Vagina (tissue), 2 donors: ENCODE results near the gene PRUNE2.

Experiments used
- POLR2A ChIP-seq, 2 donors: fragments of 450-650 bp; IDR thresholded peaks; one replicate each; pipeline ENCODE4 v1.6.1; 2017; ENCODE audit warnings: antibody characterized with exemption in 2 of 2, mild to moderate bottlenecking in 2 of 2, moderate library complexity in 2 of 2
- TF ChIP-seq, protein P1 (sequence below), 3 experiments: fragments of 450-650 bp in 2 of 3; fragments of 200-600 bp in 1 of 3; sonication (generic) in 1 of 3; IDR thresholded peaks; one replicate each; pipeline ENCODE4 v1.5.1; 2017 to 2019; ENCODE audit warnings: antibody characterized with exemption in 3 of 3, mild to moderate bottlenecking in 2 of 3, moderate library complexity in 2 of 3

DNA sequence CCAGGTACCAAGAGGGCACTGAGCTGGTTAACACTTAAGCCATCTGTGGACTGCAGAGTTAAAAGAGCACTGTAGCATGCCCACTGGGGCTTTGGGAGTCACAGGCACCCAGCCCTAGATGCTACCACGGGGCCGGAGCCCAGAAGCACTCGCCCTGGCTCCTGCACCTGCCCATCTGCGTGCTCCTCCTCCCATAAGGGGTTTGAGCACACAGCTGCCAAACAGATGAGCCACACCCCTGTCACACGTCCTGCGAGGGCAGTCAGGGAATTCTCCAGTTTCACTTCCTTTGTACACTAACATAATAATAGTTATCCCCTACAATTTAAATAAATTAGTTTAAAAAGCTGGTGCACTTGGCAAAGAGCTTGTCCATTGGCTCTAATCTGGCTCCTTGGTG lies 146.2 kb downstream of the PRUNE2 start:
- TF ChIP-seq, protein P1, sequence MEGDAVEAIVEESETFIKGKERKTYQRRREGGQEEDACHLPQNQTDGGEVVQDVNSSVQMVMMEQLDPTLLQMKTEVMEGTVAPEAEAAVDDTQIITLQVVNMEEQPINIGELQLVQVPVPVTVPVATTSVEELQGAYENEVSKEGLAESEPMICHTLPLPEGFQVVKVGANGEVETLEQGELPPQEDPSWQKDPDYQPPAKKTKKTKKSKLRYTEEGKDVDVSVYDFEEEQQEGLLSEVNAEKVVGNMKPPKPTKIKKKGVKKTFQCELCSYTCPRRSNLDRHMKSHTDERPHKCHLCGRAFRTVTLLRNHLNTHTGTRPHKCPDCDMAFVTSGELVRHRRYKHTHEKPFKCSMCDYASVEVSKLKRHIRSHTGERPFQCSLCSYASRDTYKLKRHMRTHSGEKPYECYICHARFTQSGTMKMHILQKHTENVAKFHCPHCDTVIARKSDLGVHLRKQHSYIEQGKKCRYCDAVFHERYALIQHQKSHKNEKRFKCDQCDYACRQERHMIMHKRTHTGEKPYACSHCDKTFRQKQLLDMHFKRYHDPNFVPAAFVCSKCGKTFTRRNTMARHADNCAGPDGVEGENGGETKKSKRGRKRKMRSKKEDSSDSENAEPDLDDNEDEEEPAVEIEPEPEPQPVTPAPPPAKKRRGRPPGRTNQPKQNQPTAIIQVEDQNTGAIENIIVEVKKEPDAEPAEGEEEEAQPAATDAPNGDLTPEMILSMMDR (IDR thresholded peaks at IDR 0.05): no peak
- TF ChIP-seq POLR2A (IDR thresholded peaks at IDR 0.05): no peak
